ENCODE results near the gene TSPAN14. TPM values are rescaled to one million over a fixed set of nuclear protein-coding genes. Genes with fewer than 3 reads are reported as not detected.
A peak's percentile ranks its signal among the peaks of the same experiment; 100 is the strongest.

Gene TSPAN14
- total and polyA plus RNA-seq, 2 of the 13 experiments (the other 11 are each of a cell fraction or from before 2014, with no cell fraction given), result 24.1 to 80.6 TPM

DNA sequence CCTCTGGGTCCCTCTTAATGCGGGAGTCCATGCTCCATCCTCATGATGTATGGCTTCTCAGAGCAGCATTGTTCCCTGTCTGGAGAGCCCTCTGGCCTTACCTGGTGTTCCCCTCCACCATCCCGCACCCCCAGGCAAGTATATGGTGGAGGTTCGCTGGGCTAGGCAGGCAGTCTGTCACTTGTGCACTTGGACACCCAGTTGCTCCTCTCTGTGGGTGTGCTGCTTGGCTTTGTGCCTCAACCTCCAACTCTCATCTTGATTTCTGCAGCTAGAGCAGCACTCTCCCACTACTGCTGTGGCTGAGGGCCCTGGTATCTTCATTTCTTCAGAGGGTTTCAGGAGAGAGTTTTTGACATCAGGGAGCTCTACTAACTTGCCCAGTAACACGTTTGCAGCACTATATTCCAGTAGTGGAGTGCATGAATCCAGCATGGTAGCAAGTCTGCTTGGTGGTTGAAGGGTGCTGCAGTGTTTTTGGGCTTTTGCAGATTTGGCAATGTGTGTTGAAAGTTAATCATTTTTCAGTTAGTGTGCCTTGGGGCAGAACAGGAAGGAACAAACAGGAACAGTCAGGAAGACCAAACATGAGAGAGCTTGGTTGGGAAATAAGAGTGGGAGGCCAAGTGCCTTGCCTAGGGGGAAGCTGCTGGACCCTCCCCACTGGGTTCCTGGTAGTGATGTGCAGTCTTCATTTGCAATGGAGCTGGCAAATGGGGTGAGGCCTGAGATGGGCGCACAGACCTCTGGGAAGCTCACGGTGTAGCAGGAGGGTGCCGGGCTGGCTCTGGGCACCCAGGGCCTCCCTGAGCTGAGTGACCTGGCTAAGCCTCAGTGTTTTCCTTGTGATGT is 37.4 kb downstream of the TSPAN14 start (continued):
- TF ChIP-seq, protein P1, sequence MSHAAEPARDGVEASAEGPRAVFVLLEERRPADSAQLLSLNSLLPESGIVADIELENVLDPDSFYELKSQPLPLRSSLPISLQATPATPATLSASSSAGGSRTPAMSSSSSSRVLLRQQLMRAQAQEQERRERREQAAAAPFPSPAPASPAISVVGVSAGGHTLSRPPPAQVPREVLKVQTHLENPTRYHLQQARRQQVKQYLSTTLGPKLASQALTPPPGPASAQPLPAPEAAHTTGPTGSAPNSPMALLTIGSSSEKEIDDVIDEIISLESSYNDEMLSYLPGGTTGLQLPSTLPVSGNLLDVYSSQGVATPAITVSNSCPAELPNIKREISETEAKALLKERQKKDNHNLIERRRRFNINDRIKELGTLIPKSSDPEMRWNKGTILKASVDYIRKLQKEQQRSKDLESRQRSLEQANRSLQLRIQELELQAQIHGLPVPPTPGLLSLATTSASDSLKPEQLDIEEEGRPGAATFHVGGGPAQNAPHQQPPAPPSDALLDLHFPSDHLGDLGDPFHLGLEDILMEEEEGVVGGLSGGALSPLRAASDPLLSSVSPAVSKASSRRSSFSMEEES (CRISPR knock-in tag; IDR thresholded peaks at IDR 0.05), result peak; percentile 76; the same call in 1 of the 2 replicates
- TF ChIP-seq, protein P2, sequence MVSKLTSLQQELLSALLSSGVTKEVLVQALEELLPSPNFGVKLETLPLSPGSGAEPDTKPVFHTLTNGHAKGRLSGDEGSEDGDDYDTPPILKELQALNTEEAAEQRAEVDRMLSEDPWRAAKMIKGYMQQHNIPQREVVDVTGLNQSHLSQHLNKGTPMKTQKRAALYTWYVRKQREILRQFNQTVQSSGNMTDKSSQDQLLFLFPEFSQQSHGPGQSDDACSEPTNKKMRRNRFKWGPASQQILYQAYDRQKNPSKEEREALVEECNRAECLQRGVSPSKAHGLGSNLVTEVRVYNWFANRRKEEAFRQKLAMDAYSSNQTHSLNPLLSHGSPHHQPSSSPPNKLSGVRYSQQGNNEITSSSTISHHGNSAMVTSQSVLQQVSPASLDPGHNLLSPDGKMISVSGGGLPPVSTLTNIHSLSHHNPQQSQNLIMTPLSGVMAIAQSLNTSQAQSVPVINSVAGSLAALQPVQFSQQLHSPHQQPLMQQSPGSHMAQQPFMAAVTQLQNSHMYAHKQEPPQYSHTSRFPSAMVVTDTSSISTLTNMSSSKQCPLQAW (CRISPR knock-in tag; IDR thresholded peaks at IDR 0.05), result peak; percentile 90
- TF ChIP-seq MIER3 (CRISPR knock-in tag; IDR thresholded peaks at IDR 0.05; ENCODE audit: borderline replicate concordance), result peak; percentile 84; the same call in 1 of the 2 replicates
- TF ChIP-seq, protein P3, sequence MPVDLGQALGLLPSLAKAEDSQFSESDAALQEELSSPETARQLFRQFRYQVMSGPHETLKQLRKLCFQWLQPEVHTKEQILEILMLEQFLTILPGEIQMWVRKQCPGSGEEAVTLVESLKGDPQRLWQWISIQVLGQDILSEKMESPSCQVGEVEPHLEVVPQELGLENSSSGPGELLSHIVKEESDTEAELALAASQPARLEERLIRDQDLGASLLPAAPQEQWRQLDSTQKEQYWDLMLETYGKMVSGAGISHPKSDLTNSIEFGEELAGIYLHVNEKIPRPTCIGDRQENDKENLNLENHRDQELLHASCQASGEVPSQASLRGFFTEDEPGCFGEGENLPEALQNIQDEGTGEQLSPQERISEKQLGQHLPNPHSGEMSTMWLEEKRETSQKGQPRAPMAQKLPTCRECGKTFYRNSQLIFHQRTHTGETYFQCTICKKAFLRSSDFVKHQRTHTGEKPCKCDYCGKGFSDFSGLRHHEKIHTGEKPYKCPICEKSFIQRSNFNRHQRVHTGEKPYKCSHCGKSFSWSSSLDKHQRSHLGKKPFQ (CRISPR knock-in tag; IDR thresholded peaks at IDR 0.05; ENCODE audit: insufficient replicate concordance), result peak; percentile 29
- TF ChIP-seq, protein P4, sequence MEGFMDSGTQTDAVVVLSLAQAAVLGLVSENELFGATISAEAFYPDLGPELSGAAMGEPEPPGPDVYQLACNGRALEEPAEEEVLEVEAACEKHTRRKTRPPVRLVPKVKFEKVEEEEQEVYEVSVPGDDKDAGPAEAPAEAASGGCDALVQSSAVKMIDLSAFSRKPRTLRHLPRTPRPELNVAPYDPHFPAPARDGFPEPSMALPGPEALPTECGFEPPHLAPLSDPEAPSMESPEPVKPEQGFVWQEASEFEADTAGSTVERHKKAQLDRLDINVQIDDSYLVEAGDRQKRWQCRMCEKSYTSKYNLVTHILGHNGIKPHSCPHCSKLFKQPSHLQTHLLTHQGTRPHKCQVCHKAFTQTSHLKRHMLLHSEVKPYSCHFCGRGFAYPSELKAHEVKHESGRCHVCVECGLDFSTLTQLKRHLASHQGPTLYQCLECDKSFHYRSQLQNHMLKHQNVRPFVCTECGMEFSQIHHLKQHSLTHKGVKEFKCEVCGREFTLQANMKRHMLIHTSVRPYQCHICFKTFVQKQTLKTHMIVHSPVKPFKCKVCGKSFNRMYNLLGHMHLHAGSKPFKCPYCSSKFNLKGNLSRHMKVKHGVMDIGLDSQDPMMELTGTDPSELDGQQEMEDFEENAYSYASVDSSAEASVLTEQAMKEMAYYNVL (CRISPR knock-in tag; IDR thresholded peaks at IDR 0.05; ENCODE audit: borderline replicate concordance), result 0 out of 2 replicates have a peak, but pooled peaks have one; percentile 38
- TF ChIP-seq KLF9 (CRISPR knock-in tag; IDR thresholded peaks at IDR 0.05; ENCODE audit: low read depth), result 0 out of 2 replicates have a peak, but pooled peaks have one; percentile 57
- TF ChIP-seq PHB2 (IDR thresholded peaks at IDR 0.05; ENCODE audit: partially characterized antibody), result no peak
- no peak for TF ChIP-seq ZNF350 (CRISPR knock-in tag; IDR thresholded peaks at IDR 0.05; ENCODE audit: borderline replicate concordance, low read depth)
- TF ChIP-seq HMG20B (CRISPR knock-in tag; conservative IDR thresholded peaks at IDR 0.05), result peak; percentile 36; the same call in 1 of the 2 replicates
- TF ChIP-seq ZNF10 (CRISPR knock-in tag; IDR thresholded peaks at IDR 0.05; ENCODE audit: borderline replicate concordance, low read depth), result no peak
- peak; percentile 90 for TF ChIP-seq HDAC2 (CRISPR knock-in tag; IDR thresholded peaks at IDR 0.05)
- TF ChIP-seq KLF11 (CRISPR knock-in tag; IDR thresholded peaks at IDR 0.05), result peak; percentile 78; the same call in 1 of the 2 replicates
- TF ChIP-seq, protein P5, sequence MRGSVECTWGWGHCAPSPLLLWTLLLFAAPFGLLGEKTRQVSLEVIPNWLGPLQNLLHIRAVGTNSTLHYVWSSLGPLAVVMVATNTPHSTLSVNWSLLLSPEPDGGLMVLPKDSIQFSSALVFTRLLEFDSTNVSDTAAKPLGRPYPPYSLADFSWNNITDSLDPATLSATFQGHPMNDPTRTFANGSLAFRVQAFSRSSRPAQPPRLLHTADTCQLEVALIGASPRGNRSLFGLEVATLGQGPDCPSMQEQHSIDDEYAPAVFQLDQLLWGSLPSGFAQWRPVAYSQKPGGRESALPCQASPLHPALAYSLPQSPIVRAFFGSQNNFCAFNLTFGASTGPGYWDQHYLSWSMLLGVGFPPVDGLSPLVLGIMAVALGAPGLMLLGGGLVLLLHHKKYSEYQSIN (CRISPR knock-in tag; IDR thresholded peaks at IDR 0.05; ENCODE audit: borderline replicate concordance), result no peak
- TF ChIP-seq, protein P6, sequence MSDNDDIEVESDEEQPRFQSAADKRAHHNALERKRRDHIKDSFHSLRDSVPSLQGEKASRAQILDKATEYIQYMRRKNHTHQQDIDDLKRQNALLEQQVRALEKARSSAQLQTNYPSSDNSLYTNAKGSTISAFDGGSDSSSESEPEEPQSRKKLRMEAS (IDR thresholded peaks at IDR 0.05), result 0 out of 2 replicates have a peak, but pooled peaks have one; percentile 14
- TF ChIP-seq ATF7-NPFF (CRISPR knock-in tag; IDR thresholded peaks at IDR 0.05; ENCODE audit: low read depth), result no peak
- TF ChIP-seq, protein P7, sequence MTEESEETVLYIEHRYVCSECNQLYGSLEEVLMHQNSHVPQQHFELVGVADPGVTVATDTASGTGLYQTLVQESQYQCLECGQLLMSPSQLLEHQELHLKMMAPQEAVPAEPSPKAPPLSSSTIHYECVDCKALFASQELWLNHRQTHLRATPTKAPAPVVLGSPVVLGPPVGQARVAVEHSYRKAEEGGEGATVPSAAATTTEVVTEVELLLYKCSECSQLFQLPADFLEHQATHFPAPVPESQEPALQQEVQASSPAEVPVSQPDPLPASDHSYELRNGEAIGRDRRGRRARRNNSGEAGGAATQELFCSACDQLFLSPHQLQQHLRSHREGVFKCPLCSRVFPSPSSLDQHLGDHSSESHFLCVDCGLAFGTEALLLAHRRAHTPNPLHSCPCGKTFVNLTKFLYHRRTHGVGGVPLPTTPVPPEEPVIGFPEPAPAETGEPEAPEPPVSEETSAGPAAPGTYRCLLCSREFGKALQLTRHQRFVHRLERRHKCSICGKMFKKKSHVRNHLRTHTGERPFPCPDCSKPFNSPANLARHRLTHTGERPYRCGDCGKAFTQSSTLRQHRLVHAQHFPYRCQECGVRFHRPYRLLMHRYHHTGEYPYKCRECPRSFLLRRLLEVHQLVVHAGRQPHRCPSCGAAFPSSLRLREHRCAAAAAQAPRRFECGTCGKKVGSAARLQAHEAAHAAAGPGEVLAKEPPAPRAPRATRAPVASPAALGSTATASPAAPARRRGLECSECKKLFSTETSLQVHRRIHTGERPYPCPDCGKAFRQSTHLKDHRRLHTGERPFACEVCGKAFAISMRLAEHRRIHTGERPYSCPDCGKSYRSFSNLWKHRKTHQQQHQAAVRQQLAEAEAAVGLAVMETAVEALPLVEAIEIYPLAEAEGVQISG (CRISPR knock-in tag; IDR thresholded peaks at IDR 0.05), result peak; percentile 61; the same call in 1 of the 2 replicates
